Upper lobe of right lung (tissue), 1 donor: ENCODE results near the gene NQO2. TPM values are rescaled to one million over a fixed set of nuclear protein-coding genes. Genes with fewer than 3 reads are reported as not detected.
A peak's percentile ranks its signal among the peaks of the same experiment; 100 is the strongest.
"Not testable (repeated sequence)": the region's sequence is repeated elsewhere in the genome, so short reads cannot be mapped to it uniquely, and the experiment has no call there.

Experiments used
- ATAC-seq: fragments of 200-7000 bp; cut with Tn5 transposase; one replicate; pipeline ENCODE4 v1.9.1; 2020; ENCODE audit warnings: mild to moderate bottlenecking, moderate library complexity
- DNase-seq: peaks from one replicate; pipeline ENCODE4 v3.0.0-alpha.2; 2020
- H3K27ac ChIP-seq: fragments of 200-600 bp; one replicate; pipeline ENCODE4 v1.8.0; 2022
- H3K27me3 ChIP-seq: fragments of 200-600 bp; one replicate; pipeline ENCODE4 v1.8.0; 2022; ENCODE audit warnings: mild to moderate bottlenecking
- H3K36me3 ChIP-seq: fragments of 200-600 bp; one replicate; pipeline ENCODE4 v1.8.0; 2022
- H3K4me1 ChIP-seq: fragments of 200-600 bp; one replicate; pipeline ENCODE4 v1.8.0; 2022
- H3K4me3 ChIP-seq: fragments of 200-600 bp; one replicate; pipeline ENCODE4 v1.8.0; 2022; ENCODE audit warnings: mild to moderate bottlenecking
- H3K9me3 ChIP-seq: fragments of 200-600 bp; one replicate; pipeline ENCODE4 v1.8.0; 2022
- CTCF ChIP-seq: fragments of 200-600 bp; IDR thresholded peaks from one replicate; pipeline ENCODE4 v1.8.0; 2022; ENCODE audit warnings: antibody characterized with exemption
- intact Hi-C: fragments of 100-400 bp; cut with DNase I; formaldehyde crosslinking; loops from one replicate; pipeline ENCODE4 v1.11.0; 2022
- total RNA-seq: library from RNA; stranded (reverse); fragmentation: NEBNext Ultra II Directional; extraction: Animal tissue kit (Norgen Biotek cat#: 25700); gene quantifications from one replicate; pipeline ENCODE4 v1.2.1, GENCODE V29; 2021
- donor health status: DM: no; HTN: yes; CAD: no; lungs with severe emphysema.

Gene NQO2
- total RNA-seq, 1 donor from 2014 or later, result 20.6 TPM

- H3K4me1 ChIP-seq, result peaks cover 33% of the 10 kb centered on the region
- no peaks in the 10 kb centered on the region for H3K9me3 ChIP-seq
- peak; percentile 3 for ATAC-seq
- TF ChIP-seq CTCF, result no peak
- H3K36me3 ChIP-seq, result no peaks in the 10 kb centered on the region
- H3K4me3 ChIP-seq, result peak overlapping the region; percentile 59
- intact Hi-C loops, result no loop called here
- H3K27ac ChIP-seq, result peak overlapping the region; percentile 91
- DNase-seq, result no peak
- H3K27me3 ChIP-seq, result no peaks in the 10 kb centered on the region
Measured at GRCh38 chr6:3022765-3023662, 23.3 kb downstream of the NQO2 start.

GRCh38 chr6:3023663-3024483 lies 24.2 kb downstream of the NQO2 start:
- peak overlapping the region; percentile 59 for H3K4me3 ChIP-seq
- peak overlapping the region; percentile 91 for H3K27ac ChIP-seq
- ATAC-seq, result peak; percentile 97
- H3K9me3 ChIP-seq, result no peaks in the 10 kb centered on the region
- no peak for TF ChIP-seq CTCF
- no peaks in the 10 kb centered on the region for H3K36me3 ChIP-seq
- no peaks in the 10 kb centered on the region for H3K27me3 ChIP-seq
- H3K4me1 ChIP-seq, result peaks cover 33% of the 10 kb centered on the region
- DNase-seq, result peak; percentile 94
- intact Hi-C loops, result no loop called here

GRCh38 chr6:3026791-3027626 lies 27.3 kb downstream of the NQO2 start:
- Histone ChIP-seq H3K27me3 (no peaks in the 10 kb centered on the region), H3K36me3 (no peaks in the 10 kb centered on the region), H3K9me3 (no peaks in the 10 kb centered on the region), H3K4me1 (peaks cover 33% of the 10 kb centered on the region), H3K27ac (peak overlapping the region; percentile 1), H3K4me3 (no peak overlapping the region)
- intact Hi-C loops, result no loop called here
- ATAC-seq, result peak; percentile 45
- no peak for DNase-seq
- TF ChIP-seq CTCF, result no peak

GRCh38 chr6:3028156-3028555 lies 28.5 kb downstream of the NQO2 start:
- H3K27me3 ChIP-seq, H3K4me3 ChIP-seq, H3K36me3 ChIP-seq, intact Hi-C loops, ATAC-seq, H3K9me3 ChIP-seq, H3K27ac ChIP-seq, DNase-seq: not testable (repeated sequence)
- H3K4me1 ChIP-seq, result peaks cover 27% of the 10 kb centered on the region

GRCh38 chr6:3031857-3032640 lies 32.4 kb downstream of the NQO2 start:
- TF ChIP-seq CTCF, result no peak
- no peaks in the 10 kb centered on the region for H3K27me3 ChIP-seq
- no peaks in the 10 kb centered on the region for H3K9me3 ChIP-seq
- H3K27ac ChIP-seq, result no peak overlapping the region
- intact Hi-C loops, result no loop called here
- peak; percentile 79 for ATAC-seq
- DNase-seq, result no peak
- H3K4me1 ChIP-seq, result peaks cover 3% of the 10 kb centered on the region
- no peak overlapping the region for H3K4me3 ChIP-seq
- H3K36me3 ChIP-seq, result no peaks in the 10 kb centered on the region
